ENCODE results near the gene TC2N.
A peak's percentile ranks its signal among the peaks of the same experiment; 100 is the strongest.
"Not testable (repeated sequence)": the region's sequence is repeated elsewhere in the genome, so short reads cannot be mapped to it uniquely, and the experiment has no call there.

The TC2N gene

DNA sequence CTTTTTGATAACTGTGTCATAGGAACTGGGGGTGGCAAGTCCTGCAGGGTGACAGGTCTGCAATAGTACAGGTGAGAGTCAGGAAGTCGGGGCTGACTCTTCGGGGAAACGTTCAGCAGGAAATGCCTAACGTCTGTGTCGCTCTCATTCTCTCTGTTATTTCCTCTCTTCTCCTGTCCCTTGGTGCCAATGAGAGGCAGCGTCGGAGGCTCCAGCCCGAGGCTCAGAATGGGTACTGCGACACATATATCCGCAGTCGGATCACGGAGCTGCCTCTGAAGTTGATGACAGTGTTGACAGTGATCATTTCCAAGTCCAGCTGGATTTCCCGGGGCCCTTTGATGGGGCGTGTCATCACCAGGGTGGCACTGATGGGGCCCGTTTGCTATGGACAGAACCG lies 2.7 kb upstream of the TC2N start:
- DNase-seq (ENCODE audit: low read depth in 2 of 2): no peak

DNA sequence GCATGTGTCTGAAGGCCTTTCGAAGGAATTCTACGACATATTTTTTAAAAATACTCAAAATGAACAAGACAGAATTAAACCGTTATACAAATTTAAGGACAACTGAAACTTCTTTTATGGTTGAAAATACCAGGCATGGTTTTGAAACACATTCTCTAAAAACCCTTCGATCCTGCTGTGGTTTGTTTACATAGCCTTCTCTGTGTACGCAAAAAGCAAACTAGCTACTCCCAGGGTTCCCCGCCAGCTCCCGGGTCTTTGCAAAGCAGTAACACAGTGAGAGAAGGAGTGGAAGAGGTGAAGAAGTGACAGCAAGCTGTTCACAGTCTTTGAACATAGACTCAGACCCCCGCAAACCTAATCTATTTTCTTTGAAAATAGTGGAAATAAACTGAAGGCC lies 2.2 kb upstream of the TC2N start:
- DNase-seq (ENCODE audit: low read depth in 2 of 2): no peak

DNA sequence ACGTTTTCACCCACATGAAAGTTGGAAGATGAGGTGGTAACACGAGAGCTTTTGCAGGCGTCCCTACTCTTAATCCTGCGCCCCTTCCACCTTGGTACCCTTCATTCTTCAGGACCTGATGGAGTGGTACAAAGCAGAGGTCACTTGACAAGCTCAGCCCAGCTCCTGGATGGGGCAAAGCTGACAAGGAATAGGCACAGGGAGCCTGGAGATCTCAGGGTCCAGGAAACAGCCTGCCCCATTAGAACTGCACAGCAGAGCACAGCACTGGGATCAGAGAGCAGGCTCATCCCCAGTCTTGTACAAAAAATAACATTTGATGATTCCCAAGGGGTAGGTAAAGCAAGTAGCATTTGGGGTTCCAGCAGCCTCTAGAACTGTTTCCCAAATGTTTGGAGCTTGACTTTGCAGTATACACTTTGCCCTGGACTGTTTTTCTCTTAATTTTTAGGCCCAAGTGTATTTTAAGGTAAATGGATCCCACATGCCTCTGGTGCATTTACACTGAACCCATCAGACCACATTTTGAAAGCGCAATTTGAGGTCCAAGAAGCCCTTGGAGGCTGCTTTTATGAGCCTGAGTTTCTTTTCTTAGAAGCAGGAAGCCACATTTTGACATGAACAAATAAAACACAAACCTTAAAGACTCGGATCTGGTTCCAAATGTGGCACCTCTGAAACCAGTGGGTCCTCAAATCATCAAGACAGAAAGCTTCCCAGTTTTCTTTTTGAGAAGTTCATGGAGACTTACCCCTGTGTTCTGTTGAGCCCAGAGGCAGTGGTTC lies 633 bp downstream of the TC2N start:
- DNase-seq (ENCODE audit: low read depth in 2 of 2): no peak

DNA sequence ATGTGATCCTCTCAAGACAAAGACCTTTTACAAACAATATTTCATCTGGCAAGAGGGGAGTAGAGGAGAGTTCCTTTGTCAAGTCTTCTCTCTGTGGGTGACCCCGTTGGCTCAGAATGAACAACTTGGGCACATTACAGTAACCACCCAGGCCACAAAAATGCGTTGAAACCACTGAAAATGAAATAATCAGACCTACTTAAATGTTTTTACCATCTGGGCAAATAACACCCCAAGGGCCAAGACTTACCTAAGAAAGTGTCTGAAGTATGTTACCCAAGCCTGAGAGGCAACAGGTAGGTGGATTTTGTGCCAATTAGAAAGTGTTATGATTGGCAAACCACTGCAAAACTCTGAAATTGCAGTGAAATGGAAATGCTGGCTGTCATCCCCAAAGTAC lies 1.3 kb downstream of the TC2N start:
- no peak for DNase-seq (ENCODE audit: low read depth in 2 of 2)

DNA sequence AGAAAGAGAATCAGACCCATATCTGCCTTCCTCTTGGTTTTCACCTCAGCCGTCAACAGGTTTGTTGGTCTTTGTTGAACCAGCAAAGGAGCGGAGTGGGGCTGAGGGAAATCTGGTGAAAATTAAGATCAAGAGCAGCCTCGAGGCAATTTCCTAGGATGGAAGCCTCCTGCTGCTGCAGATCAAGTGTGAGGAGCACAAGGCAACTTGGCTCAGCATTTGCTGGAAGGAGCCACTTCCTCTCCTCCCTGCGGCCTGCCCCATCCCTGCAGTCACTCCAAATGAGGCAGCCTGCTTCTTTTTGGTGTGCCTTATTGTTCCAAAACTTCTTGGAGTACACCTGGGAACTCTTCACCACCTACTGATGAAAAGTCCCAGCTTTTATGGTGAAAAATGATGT lies 4.9 kb downstream of the TC2N start:
- no peak for DNase-seq (ENCODE audit: low read depth in 2 of 2)

DNA sequence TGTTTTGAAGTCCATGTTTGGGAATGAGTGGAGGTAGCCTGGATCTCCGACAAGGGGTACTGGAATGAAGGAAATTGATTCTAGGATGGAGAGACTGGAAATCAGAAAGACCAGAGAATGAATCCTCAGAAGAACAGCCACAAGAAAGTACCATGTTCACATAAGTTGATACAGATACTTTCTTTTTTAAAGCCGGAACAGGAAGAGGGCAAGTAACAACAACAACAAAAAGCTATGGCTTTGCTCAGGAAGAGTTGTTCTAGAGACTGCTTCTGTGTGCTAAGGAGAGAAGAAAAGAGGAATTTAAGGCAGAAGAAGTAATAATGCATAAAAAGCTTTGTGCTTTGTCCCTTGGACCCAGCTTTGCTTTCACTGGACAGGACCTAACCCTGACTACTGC lies 6.2 kb downstream of the TC2N start:
- no peak for DNase-seq (ENCODE audit: low read depth in 2 of 2)

DNA sequence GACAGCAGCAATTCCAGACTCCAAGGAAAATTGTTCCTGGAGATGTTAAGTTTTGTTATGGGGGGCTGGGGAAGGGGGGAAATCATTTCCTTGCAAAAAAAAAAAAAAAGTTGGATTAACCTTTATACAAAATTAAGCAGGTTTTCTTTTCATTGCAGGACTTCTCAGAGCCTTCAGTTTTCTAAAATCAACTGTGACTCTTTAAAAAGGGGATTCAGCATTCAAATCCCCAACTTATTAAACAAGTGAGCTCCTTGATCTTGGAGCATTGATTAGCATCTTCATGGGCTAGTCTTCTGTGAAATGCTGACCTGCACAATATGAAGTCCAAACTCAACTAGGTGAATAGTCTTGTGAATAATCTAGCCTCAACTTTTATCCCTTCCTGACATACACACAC lies 7.1 kb downstream of the TC2N start:
- DNase-seq (ENCODE audit: low read depth in 2 of 2): no peak

DNA sequence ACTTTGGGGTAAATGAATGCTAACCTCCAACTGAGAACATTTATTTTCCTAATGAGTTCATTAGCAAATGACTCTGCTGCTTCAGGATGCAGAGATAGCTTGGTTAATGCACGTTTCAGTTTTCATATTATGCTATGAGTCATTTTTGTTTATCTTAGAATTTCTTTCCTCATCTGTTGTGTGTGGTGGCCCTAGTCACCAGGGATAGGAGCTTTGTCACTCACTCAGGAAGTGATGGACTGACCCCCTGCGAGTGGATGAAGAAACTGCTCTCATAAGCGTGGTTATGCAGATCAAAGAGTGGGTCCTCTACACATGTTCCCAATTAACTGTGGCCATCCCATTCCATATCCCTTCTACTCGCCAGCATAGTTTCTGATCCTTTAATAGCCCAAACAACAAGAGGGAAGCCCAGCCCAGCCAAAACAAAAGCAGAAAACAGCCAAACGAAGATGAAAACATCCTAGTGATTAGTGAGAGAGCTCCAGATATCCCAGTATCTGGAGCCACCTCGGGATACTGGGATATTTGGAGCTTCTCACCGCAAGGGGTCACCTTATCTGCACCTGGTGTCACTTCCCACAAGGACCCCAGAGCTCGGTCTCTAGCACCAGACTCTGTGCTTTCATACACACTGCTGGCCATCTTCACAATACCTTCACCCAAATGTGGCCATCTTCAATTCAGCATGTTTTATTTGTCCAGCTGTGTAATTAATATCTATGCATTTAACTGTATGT lies 8.6 kb downstream of the TC2N start:
- DNase-seq (ENCODE audit: low read depth in 2 of 2): no peak

DNA sequence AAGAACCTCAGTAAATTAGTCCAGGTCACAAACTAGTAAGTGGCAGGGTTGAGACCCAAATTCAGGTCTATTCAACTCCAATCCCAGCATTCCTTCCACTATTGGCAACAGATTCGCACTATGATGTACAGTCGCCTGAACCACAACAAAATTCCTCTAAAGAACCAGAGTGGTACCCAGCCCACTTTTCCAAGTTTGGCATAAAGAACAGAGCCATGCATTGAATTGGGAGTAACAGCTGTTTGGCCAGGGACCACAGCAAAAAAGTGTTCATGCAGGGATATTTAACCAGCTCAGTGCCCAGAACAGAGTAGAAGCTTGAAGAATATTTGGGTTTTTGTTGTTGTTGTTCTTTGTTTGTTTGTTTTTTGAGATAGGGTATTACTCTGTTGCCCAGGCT lies 9.7 kb downstream of the TC2N start:
- no peak for DNase-seq (ENCODE audit: low read depth in 2 of 2)

DNA sequence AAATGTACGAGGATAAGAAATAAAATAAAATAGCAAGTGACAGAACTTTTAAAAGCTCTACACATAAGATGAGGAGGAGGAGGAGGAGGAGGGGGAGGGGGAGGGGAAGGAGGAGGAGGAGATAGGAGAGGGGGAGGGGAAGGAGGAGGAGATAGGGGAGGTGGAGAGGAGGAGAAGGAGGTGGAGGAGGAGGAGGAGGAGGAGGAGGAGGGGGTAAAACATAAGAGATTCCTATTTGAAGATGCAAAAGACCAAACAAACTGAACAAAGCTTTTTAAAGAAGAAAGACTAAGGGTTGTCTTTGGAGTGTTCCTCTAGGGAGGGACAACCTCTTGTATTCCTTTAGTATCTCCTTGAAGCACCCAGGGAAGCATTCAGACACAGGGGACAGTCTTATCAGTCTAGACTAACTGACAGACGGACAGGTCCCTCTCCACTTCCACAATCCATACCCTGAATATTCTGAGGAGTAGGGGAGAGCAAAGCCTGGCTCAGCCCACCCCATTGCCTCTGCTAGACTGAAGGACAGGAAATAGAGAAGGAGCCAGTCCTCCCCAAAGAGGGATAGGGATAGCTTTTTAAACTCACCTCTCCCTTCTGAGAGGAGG lies 12.9 kb downstream of the TC2N start:
- DNase-seq (ENCODE audit: low read depth in 2 of 2): no peak

DNA sequence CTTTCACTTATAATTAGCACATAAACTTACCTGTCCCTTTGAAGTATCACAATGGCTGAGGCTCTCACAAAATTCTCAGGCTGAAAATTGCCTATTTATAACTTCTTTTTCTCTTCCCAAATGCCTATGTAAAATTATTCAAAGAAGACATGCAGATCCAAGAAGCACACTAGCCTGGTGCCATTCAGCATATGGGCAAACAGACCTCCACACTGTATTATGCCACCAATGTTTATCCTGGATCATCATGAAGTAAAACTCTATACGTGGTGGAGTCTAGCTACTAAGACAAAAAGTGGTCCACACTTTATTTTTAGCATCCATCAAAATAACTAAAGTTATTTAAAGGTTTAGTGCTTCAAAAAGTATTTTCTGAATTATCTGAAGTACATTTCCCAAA lies 15.8 kb downstream of the TC2N start:
- DNase-seq (ENCODE audit: low read depth in 2 of 2): no peak

DNA sequence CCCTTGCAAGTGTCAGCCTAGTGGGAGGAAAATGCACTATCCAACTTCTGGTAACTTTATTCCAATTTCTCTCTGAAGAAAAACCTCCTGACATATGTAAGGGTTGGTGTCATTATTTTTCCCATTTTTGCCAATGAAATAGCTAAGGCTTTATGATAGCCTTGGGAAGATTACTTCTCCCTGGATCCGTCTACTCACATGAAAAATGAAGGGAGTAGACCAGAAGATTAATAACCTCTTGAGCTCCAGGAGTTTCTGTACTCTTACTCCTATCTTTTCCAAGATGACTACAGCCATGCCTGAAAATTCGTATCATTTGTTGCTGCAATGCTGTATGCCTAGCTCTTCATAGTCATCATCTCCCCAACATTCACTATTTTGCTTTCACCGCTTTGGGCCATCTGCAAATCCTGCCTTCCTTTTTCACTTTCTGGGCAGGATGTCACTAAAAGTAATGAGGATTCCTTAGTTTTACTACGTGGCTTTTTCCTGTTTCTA lies 18.8 kb downstream of the TC2N start:
- DNase-seq (ENCODE audit: low read depth in 2 of 2): no peak

DNA sequence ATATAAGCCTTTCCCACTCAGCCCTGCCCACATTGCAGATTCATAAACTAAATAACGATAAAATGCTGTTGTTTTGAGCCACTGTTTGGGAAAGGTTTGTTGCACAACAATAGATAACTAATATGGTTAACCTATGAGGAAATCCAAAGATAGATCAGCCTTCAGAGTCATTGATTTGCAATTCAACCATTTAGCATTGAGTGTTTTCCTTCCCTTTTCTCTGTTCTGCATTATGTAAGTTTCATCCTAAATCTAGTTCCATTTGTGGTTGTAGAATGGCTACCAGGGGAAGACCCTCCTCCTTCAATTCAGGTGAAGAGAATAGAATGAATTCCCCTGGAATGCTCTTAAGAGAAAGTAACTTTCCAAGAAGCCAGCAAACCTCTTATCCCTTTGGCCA lies 19.6 kb downstream of the TC2N start:
- no peak for DNase-seq (ENCODE audit: low read depth in 2 of 2)

DNA sequence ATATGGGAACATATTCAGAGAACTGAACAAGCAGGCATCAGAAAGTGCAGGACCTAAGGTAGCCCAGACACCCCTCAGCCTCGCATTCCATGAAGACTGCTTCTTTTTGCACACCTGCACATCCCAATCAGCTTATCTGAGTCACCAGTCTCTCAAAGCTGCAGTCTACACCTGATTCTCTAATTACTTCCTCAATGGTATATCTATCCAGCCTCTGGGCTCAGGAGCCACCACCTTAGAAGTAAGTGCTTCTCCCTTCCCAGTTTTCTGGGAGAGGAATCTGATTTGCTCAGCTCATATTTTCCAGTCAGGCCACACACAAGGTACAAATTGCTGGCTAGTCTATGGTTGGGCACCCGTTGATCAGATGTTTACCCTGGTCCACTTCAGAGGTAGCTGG lies 21.7 kb downstream of the TC2N start:
- no peak for DNase-seq (ENCODE audit: low read depth in 2 of 2)

DNA sequence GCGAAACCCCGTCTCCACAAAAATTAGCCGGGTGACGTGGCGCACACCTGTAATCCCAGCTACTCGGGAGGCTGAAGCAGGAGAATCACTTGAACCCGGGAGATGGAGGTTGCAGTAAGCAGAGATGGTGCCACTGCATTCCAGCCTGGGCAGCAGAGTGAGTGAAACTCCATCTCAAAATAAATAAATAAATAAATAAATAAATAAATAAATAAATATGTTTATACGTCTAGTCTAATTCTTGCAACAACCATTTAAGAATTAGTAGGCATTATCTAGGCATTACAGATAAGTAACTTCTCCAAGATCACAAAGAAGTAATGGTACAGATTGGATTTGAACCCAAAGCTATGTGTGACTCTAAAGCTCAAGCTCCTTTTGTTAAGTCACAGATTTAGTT lies 22.3 kb downstream of the TC2N start:
- DNase-seq (ENCODE audit: low read depth in 2 of 2): not testable (repeated sequence)

DNA sequence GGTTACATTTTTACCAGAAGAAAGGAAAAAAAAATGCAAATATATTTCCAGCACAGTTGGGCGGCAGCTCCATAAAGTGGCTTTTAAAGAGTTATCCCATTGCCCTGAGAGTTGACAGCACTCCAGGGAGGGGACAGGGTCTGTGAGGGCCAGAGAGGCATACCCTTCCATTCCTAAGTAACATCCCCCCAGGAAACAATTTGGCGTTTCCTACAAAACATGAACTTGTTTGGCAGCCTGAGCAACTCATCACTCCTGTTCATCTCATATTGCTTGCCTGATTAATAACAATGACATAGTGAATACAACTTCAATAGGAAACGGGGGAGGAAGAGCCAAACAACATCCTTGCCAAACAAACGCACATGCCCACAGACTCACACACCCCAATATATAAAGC lies 23.3 kb downstream of the TC2N start:
- no peak for DNase-seq (ENCODE audit: low read depth in 2 of 2)

DNA sequence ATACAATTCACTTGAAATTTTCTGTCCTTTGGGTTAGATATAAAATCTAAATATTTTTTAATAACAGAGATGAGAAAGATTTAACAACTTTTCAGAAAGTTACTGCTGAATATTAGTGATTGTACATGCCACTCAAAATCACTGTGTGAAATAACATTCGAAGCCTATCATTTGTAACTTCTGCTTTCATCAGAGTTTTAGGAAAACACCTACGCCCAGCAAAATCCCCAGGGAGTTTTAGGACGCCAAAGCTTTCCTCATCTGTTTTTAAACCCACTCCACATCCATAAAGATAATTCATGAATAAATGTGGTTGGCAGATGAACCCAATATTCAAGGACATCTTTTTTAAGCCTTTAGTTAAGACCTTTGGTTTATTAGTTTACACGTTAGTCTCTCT lies 23.9 kb downstream of the TC2N start:
- DNase-seq (ENCODE audit: low read depth in 2 of 2): no peak

DNA sequence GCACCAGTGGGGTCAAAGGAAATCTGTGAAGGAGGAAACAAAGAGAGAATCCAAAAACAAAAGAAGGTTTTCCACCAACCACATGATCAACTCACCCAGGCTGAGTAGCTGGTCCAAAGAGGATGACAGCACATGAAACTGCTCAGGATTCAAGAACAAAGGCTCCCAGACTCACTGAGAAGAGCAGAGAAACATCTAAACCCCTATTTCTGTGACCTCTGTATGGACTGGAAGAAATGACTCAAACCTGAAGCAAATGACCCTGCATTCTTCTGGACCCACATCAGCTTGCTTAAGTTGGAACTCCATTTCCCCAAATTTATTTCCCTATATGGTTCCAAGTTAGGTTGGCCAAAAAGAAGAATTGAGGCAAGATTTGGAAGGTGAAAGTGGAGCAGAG lies 26.3 kb downstream of the TC2N start:
- no peak for DNase-seq (ENCODE audit: low read depth in 2 of 2)

DNA sequence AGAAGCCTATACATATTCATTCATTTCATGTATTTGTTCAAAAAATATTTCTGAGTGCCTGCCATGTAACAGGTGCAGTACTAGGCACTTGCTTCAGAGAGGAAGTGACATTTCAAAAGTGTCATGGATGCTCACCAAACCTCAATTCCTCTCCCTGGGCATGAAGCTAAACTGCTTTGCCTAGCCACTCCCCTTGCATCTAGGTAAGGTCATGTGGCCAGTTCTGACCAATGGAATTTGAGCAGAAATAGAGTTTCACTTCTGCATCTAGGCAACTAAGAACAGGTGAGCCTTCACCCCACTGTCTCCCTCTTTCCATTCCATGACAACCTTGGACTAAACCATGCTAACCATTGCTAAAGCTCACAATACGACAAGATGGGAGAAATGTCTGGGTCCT lies 27.6 kb downstream of the TC2N start:
- no peak for DNase-seq (ENCODE audit: low read depth in 2 of 2)

DNA sequence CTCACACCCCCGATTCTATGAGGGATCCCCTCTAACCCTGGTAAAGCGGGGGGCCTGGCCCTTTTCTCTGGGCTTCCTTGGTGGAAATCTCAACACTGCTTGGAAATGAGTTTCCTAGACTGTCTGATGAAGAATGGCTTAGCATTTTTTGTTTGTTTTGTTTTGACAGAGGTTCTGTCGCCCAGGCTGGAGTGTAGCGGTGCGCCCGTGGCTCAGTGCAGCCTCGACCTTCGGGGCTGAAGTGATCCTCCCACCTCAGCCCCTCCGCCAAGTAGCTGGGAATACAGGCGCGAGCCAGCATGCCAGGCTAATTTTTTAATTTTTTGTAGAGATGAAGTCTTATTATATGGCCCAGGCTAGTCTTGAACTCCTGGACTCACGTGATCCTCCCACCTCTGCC lies 30.3 kb downstream of the TC2N start:
- DNase-seq (ENCODE audit: low read depth in 2 of 2): no peak

DNA sequence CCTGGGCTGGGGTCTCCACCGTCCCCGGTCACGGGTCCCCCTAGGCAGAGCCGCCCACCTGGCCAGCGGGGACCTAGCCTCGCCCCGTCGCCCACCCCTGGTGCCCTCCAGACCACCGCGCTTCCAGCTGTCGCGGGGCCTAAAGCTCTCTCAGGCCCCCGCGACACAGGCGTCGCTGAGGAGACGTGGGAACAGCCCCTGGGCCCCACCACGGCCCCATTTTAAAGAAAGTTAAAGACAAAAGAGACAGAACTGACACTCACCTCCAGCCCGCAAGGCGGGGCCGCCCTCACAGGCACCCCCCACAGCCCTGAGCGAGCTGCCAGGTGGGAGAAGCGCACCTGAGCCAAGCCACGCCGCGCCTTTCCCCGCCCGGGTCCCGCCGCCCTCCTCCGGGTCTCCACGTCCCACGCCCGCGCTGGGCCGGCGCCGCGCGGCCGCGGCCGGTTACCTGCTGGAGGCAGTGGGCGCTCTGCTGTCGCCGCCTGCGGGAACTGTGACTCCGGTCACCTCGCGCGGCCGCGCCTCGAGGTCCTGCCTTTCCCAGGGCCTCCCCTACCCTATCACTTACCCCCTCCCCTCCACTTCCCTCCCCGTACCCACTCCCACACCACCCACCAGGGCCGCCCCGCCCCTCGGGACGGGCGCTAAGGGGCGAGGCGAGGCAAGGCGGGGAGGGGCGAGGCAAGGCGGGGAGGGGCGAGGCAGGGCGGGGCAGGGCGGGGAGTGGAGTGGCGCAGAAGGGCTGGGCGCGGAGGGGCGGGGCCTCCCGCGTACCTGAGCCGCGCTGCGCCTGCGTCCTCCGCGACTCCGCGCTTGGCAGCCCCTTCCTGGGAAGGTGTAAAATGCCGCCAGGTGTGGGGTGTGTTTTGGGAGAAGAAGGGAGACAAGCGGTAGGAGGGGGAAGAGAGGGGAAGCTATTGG lies 31.2 kb downstream of the TC2N start:
- peak; percentile 50 to 64 for DNase-seq (ENCODE audit: low read depth in 2 of 2)

All from stimulated activated CD8-positive, alpha-beta memory T cell treated with anti-CD3 and anti-CD28 coated beads, Interleukin-15, amount 100 ng/mL, for 48 hours (primary cell).